ENCODE results near the gene IL24. TPM values are rescaled to one million over a fixed set of nuclear protein-coding genes. Genes with fewer than 3 reads are reported as not detected.
"Not testable (repeated sequence)": the region's sequence is repeated elsewhere in the genome, so short reads cannot be mapped to it uniquely, and the experiment has no call there.

The IL24 gene
- polyA plus RNA-seq, 1 donor from 2014 or later, result 43.5 TPM

- Mint-ChIP-seq H3K36me3 (peaks cover 17% of the 10 kb centered on the region), H3K4me1 (peaks cover 13 to 36% (median 26%) of the 10 kb centered on the region in 3 donors), H3K27ac (no peak within 1 kb of the TSS), H3K4me3 (no peak within 1 kb of the TSS), H3K9me3 (no peaks in the 10 kb centered on the region), H3K27me3 (no peaks in the 10 kb centered on the region)
These were observed 24.6 kb downstream of the IL24 start, which contains the start of gene FCMR for GRCh38 chr1:206921772-206922265. Gene FCMR, minus strand, starts transcription at chr1:206921941. Its CDS starts 87 bp downstream, at chr1:206921854.

- no peaks in the 10 kb centered on the region for H3K9me3 Mint-ChIP-seq
- no peaks in the 10 kb centered on the region for H3K27me3 Mint-ChIP-seq
- H3K36me3 Mint-ChIP-seq, result peaks cover 14% of the 10 kb centered on the region
- H3K4me3 Mint-ChIP-seq, result no peak overlapping the region
- H3K4me1 Mint-ChIP-seq, result peaks cover 11 to 35% (median 26%) of the 10 kb centered on the region in 3 donors
- H3K27ac Mint-ChIP-seq, result no peak overlapping the region
These were observed 25.3 kb downstream of the IL24 start for GRCh38 chr1:206922524-206922923.

GRCh38 chr1:206923009-206923960 lies 26.0 kb downstream of the IL24 start:
- Mint-ChIP-seq H3K4me1 (peaks cover 5 to 37% (median 27%) of the 10 kb centered on the region in 3 donors), H3K27me3 (no peaks in the 10 kb centered on the region), H3K36me3 (peaks cover 8% of the 10 kb centered on the region), H3K4me3 (no peak overlapping the region), H3K9me3 (no peaks in the 10 kb centered on the region), H3K27ac (no peak overlapping the region)

- H3K4me3 Mint-ChIP-seq, H3K27ac Mint-ChIP-seq, H3K9me3 Mint-ChIP-seq, H3K27me3 Mint-ChIP-seq, H3K36me3 Mint-ChIP-seq: not testable (repeated sequence)
- peaks cover 3 to 38% (median 24%) of the 10 kb centered on the region in 3 donors for H3K4me1 Mint-ChIP-seq
These were observed 26.8 kb downstream of the IL24 start for GRCh38 chr1:206923961-206924557.

GRCh38 chr1:206924592-206925105 lies 27.4 kb downstream of the IL24 start:
- Mint-ChIP-seq H3K9me3 (no peaks in the 10 kb centered on the region), H3K36me3 (peaks cover 6% of the 10 kb centered on the region), H3K4me3 (no peak overlapping the region), H3K27me3 (no peaks in the 10 kb centered on the region), H3K27ac (no peak overlapping the region), H3K4me1 (peaks cover 7 to 40% (median 27%) of the 10 kb centered on the region in 3 donors)

GRCh38 chr1:206925106-206925736 lies 28.0 kb downstream of the IL24 start:
- Mint-ChIP-seq H3K27me3 (no peaks in the 10 kb centered on the region), H3K36me3 (peaks cover 3% of the 10 kb centered on the region), H3K4me1 (peaks cover 10 to 43% (median 32%) of the 10 kb centered on the region in 3 donors), H3K4me3 (no peak overlapping the region), H3K9me3 (no peaks in the 10 kb centered on the region), H3K27ac (no peak overlapping the region)

GRCh38 chr1:206926286-206926685 lies 29.0 kb downstream of the IL24 start:
- H3K4me1 Mint-ChIP-seq, result peaks cover 21 to 52% (median 43%) of the 10 kb centered on the region in 3 donors
- H3K9me3 Mint-ChIP-seq, result no peaks in the 10 kb centered on the region
- no peaks in the 10 kb centered on the region for H3K27me3 Mint-ChIP-seq
- H3K4me3 Mint-ChIP-seq, result peak overlapping the region in 1 of 4 donors; percentile 30
- H3K27ac Mint-ChIP-seq, result peak overlapping the region in 1 of 3 donors; percentile 71
- H3K36me3 Mint-ChIP-seq, result no peaks in the 10 kb centered on the region

- H3K9me3 Mint-ChIP-seq, result no peaks in the 10 kb centered on the region
- H3K4me1 Mint-ChIP-seq, result peaks cover 43 to 67% (median 58%) of the 10 kb centered on the region in 3 donors
- H3K27ac Mint-ChIP-seq, result peak overlapping the region; percentile 97 to 100 (median 97)
- no peaks in the 10 kb centered on the region for H3K27me3 Mint-ChIP-seq
- H3K36me3 Mint-ChIP-seq, result no peaks in the 10 kb centered on the region
- peak overlapping the region in 3 of 4 donors; percentile 78 to 95 (median 90) for H3K4me3 Mint-ChIP-seq
These were observed 32.3 kb downstream of the IL24 start for GRCh38 chr1:206929524-206929923.

GRCh38 chr1:206930210-206930798 lies 33.1 kb downstream of the IL24 start:
- Mint-ChIP-seq H3K27me3 (no peaks in the 10 kb centered on the region), H3K27ac (peak overlapping the region; percentile 97 to 100 (median 97)), H3K9me3 (no peaks in the 10 kb centered on the region), H3K4me1 (peaks cover 43 to 67% (median 58%) of the 10 kb centered on the region in 3 donors), H3K4me3 (peak overlapping the region; percentile 67 to 95 (median 84)), H3K36me3 (no peaks in the 10 kb centered on the region)

GRCh38 chr1:206931709-206932108 lies 34.5 kb downstream of the IL24 start:
- Mint-ChIP-seq H3K9me3 (no peaks in the 10 kb centered on the region), H3K27ac (peak overlapping the region; percentile 97 to 100 (median 97)), H3K4me1 (peaks cover 43 to 59% (median 52%) of the 10 kb centered on the region in 3 donors), H3K36me3 (no peaks in the 10 kb centered on the region), H3K27me3 (no peaks in the 10 kb centered on the region), H3K4me3 (peak overlapping the region in 3 of 4 donors; percentile 34 to 95 (median 78))

GRCh38 chr1:206932177-206932576 lies 34.9 kb downstream of the IL24 start:
- H3K4me3 Mint-ChIP-seq, result peak overlapping the region in 2 of 4 donors; percentile 34 to 95
- H3K27me3 Mint-ChIP-seq, result no peaks in the 10 kb centered on the region
- H3K4me1 Mint-ChIP-seq, result peaks cover 43 to 56% (median 51%) of the 10 kb centered on the region in 3 donors
- H3K9me3 Mint-ChIP-seq, result no peaks in the 10 kb centered on the region
- H3K36me3 Mint-ChIP-seq, result no peaks in the 10 kb centered on the region
- H3K27ac Mint-ChIP-seq, result peak overlapping the region; percentile 46 to 100 (median 97)

- Mint-ChIP-seq H3K4me1 (peaks cover 40 to 44% (median 43%) of the 10 kb centered on the region in 3 donors), H3K4me3 (peak overlapping the region in 1 of 4 donors; percentile 46), H3K36me3 (no peaks in the 10 kb centered on the region), H3K27me3 (no peaks in the 10 kb centered on the region), H3K9me3 (no peaks in the 10 kb centered on the region), H3K27ac (peak overlapping the region in 1 of 3 donors; percentile 97)
These were observed 36.2 kb downstream of the IL24 start for GRCh38 chr1:206933333-206933945.

GRCh38 chr1:206935491-206936067 lies 38.3 kb downstream of the IL24 start:
- Mint-ChIP-seq H3K27ac (peak overlapping the region in 1 of 3 donors; percentile 25), H3K4me3 (no peak overlapping the region), H3K36me3 (no peaks in the 10 kb centered on the region)

More at GRCh38 chr1:206935491-206936067, 38.3 kb downstream of the IL24 start:
- no peaks in the 10 kb centered on the region for H3K9me3 Mint-ChIP-seq
- H3K4me1 Mint-ChIP-seq, result peaks cover 28 to 30% (median 29%) of the 10 kb centered on the region in 3 donors
- no peaks in the 10 kb centered on the region for H3K27me3 Mint-ChIP-seq

Data from IgD-negative memory B cell (primary cell).